Subcutaneous abdominal adipose tissue (tissue), 5 donors: ENCODE data around the gene COL5A1.
A peak's percentile ranks its signal among the peaks of the same experiment; 100 is the strongest.

Experiments
- H3K27ac ChIP-seq: one replicate; pipeline ENCODE4 v1.7.0; 2013; ENCODE audit warnings: low read depth, mild to moderate bottlenecking, inconsistent platforms, low read length, moderate library complexity
- H3K27me3 ChIP-seq, 5 donors: one replicate each; pipeline ENCODE4 v1.7.0; 2013; ENCODE audit warnings: low read length in 5 of 5, inconsistent platforms in 1 of 5; ENCODE audit not compliant: control insufficient read depth in 5 of 5, insufficient read depth in 4 of 5
- H3K36me3 ChIP-seq, 5 donors: one replicate each; pipeline ENCODE4 v1.7.0; 2013; ENCODE audit warnings: low read length in 5 of 5; ENCODE audit not compliant: control insufficient read depth in 5 of 5, insufficient read depth in 5 of 5
- H3K4me1 ChIP-seq, 5 donors: one replicate each; pipeline ENCODE4 v1.7.0; 2013; ENCODE audit warnings: low read length in 5 of 5, mild to moderate bottlenecking in 3 of 5, moderate library complexity in 1 of 5; ENCODE audit not compliant: control insufficient read depth in 5 of 5, insufficient read depth in 5 of 5
- H3K4me3 ChIP-seq, 5 donors: one replicate each; pipeline ENCODE4 v1.7.0; 2013; ENCODE audit warnings: low read length in 5 of 5, low read depth in 1 of 5
- H3K9ac ChIP-seq, 5 donors: one replicate each; pipeline ENCODE4 v1.7.0; 2013; ENCODE audit warnings: low read length in 5 of 5, mild to moderate bottlenecking in 4 of 5, moderate library complexity in 3 of 5
- H3K9me3 ChIP-seq, 5 donors: one replicate each; pipeline ENCODE4 v1.7.0; 2013; ENCODE audit warnings: low read length in 5 of 5; ENCODE audit not compliant: control insufficient read depth in 5 of 5
- donor health status: healthy.
- donor health status: healthy.
- donor health status: healthy.
- donor health status: healthy.
- donor health status: healthy.

COL5A1 gene

DNA sequence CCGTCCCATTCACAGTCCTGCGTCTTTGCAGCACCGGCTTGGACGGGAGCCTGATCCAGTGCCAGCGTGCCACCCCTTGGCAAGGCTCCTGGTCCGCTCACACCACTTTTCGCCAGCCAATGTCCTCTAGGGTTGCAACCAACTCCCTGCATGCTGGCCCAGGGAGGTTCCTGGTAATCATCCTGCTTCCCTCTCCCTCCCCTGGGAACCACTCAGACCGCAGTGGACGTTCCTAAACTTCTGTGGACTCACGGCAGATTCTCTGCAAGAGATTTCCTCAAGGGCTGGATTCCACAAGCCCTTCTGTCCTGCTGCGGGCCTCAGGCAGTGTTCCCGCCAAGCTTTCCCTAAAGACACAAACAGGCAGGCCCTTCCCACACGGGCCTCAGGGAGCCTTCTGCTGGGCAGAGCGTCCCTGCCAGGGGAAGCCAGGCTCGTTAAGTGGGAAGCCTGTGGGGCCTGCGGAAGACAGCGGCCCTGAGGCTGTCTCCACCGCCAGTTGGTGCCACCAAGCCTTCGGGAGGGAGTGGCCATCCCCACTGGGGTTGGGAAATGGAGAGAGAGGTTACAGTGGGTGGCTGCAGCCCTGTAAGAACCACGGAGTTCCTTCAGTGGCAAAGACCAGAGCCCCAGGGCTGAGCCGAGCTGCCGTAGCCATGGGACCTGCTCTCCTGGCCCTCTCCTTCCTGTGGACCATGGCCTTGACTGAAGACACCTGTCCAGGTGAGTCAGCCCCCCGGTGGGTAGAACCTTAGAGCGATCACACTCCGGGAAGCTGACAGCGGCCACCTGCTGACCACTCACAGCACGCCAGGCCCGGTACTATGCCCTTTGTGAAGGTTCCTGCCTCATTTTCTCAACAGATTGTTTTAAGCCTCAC is 222.6 kb downstream of the COL5A1 start:
- H3K27me3 ChIP-seq: no peaks in the 10 kb centered on the region
- peak overlapping the region in 1 of 5 donors; percentile 35 for H3K4me3 ChIP-seq
- H3K4me1 ChIP-seq: peaks cover 4 to 15% (median 13%) of the 10 kb centered on the region in 5 donors
- H3K36me3 ChIP-seq: no peaks in the 10 kb centered on the region
- H3K27ac ChIP-seq: peak overlapping the region; percentile 62
- peak overlapping the region in 3 of 5 donors; percentile 12 to 63 (median 41) for H3K9ac ChIP-seq
- H3K9me3 ChIP-seq: peaks cover 0 to 5% (median 0%) of the 10 kb centered on the region in 5 donors

DNA sequence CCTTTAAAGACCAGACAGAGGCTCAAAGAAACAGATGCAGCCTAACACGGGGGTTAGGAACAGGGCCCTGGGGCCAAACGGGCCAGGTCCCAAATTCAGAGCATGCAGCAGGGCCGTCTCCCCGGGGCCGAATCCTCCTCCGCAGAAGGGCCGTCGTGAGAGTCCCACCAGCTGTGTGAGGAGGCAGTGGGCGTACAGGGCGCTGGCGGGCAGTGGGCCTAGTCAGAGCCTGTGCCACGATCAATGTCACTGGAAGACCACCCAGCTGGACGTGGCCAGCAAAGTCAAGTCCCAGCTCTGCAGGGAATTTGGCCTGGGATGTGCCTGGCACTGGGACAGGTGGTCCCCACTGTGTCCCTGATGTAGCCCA is 223.2 kb downstream of the COL5A1 start:
- Histone ChIP-seq H3K9ac (peak overlapping the region in 2 of 5 donors; percentile 41 to 63), H3K27ac (peak overlapping the region; percentile 62), H3K4me3 (no peak overlapping the region), H3K4me1 (peaks cover 4 to 15% (median 13%) of the 10 kb centered on the region in 5 donors), H3K36me3 (no peaks in the 10 kb centered on the region), H3K27me3 (no peaks in the 10 kb centered on the region), H3K9me3 (peaks cover 0 to 5% (median 0%) of the 10 kb centered on the region in 5 donors)

DNA sequence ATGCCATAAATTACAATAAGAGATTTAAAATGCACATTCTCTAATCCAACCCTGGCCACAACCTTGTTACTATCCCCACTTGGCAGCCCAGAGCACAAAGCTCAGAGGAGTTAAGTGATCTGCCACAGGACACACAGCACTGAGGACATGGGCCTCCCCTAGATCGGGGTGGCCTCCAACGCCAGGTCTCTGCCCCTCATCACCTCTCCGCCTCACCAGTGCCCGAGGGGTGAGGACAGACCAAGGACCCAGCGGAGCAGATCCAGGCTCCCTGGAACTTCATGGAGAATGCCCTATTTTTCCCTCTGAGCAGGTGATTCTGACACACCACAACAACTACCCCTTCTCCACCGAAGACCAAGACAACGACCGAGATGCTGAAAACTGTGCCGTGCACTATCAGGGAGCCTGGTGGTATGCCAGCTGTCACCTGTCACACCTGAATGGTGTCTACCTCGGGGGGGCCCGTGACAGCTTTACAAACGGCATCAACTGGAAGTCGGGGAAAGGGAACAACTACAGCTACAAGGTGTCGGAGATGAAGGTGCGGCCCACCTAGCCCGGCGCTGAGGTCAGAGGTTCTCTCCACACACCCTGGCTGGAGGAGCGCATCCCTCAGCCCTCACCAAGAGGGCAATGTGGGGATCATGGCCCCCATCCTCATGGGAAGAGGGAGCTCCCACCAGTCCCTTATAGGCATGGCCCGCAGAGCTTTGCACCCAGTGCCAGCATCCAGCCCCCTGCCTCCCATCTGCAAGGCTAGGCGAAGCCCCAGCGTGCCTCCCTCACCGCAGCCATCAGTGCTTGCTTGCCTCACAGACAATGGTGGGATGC is 226.5 kb downstream of the COL5A1 start:
- Histone ChIP-seq H3K36me3 (no peaks in the 10 kb centered on the region), H3K9ac (no peak overlapping the region), H3K4me1 (peaks cover 4 to 23% (median 15%) of the 10 kb centered on the region in 5 donors), H3K4me3 (no peak overlapping the region), H3K27me3 (no peaks in the 10 kb centered on the region), H3K27ac (no peak overlapping the region), H3K9me3 (peaks cover 0 to 2% (median 0%) of the 10 kb centered on the region in 5 donors)

DNA sequence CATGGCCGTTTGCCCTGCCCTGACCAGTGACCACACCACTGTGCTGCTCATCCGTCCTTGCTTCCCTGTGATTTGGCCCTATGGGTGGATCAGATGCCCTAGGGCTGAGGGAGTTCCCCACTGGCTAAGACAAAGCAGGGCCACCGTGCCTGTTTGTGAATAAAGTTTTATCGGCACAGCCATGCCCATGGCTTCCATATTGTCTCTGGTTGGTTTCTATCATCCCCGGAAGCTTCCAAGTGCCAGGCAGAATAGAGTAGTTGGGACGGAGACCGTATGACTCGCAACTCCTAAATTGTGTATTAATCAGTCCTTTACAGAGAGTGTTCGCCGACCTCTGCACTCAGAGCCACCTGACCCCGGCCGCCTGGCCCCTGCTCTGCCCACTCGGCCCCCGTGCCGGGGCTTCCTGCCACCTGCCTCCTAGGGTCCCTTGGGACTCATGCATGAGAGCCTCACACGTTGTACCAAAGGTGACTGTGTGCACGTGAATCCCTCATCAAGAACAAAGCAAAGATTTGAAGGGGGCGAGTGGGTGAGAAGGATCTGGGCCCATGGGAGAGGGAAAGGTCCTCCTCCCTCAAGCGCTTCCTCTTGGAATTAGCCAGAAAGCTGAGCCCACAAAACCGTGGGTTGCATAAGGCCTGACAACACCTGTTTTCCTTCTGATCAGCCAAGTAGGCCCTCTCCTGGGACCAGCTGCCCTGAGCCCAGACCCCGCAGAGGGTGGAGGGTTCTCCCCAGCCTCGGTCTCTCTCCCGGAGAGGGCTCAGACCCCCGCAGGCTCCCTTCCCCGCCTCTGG is 227.3 kb downstream of the COL5A1 start:
- no peak overlapping the region for H3K4me3 ChIP-seq
- no peak overlapping the region for H3K9ac ChIP-seq
- no peak overlapping the region for H3K27ac ChIP-seq
- peaks cover 0 to 2% (median 0%) of the 10 kb centered on the region in 5 donors for H3K9me3 ChIP-seq
- no peaks in the 10 kb centered on the region for H3K36me3 ChIP-seq
- H3K4me1 ChIP-seq: peaks cover 3 to 18% (median 13%) of the 10 kb centered on the region in 5 donors
- no peaks in the 10 kb centered on the region for H3K27me3 ChIP-seq

DNA sequence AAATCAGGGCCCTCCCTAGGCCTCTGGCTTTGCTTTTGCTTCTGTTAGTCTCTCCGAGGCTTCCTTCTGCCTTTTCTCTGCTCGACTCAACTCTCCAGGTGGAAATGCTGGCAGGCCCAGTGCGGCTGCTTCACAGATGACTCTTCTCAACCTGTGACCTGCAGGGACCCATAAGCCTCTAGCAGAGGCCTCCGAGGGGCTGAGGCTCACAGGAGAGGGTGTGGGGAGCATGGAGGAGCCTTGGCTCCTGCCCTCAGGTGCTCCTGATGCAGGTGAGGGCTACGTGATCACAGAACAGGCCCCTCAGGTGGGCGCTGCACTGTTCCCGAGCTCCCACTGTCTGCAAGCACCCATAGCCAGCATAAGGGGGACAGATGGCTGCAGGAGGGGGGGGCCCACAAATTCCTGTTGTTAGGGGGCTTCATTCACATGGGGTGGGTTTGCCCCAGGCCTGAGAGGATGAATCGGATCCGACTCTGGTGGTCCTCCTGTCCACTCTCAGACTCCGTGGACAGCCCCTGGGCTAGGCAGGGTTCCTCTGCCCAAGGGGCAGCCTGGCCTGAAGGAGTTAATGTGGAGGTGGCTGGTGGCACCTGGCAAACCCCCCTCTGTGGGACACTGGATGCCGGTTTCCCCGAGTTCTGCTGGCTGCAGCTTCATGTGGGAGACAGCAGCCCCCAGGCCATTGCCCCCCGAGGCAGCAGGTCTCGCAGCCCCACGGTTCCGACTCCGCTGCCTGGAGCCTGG is 228.1 kb downstream of the COL5A1 start:
- H3K9me3 ChIP-seq: peaks cover 0 to 2% (median 0%) of the 10 kb centered on the region in 5 donors
- H3K36me3 ChIP-seq: no peaks in the 10 kb centered on the region

DNA sequence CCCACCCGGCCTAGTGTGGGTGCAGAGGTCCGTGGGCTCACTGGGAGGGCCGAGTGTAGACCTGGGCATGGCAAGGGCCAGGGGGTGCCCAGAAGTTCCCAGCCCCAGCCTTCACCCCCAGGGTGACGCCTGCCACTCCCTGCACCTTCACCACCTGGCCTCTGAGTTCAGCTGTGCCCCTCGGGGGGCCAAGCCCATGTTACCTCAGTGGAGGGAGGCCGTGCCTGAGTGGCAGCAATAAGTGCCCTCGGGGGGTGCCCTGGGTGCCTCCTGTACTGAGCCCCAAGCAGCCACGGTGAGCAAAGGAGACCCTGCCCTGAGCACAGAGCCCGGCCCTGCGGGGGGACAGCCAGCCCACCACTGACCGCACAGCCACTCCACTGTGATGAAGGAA is 228.7 kb downstream of the COL5A1 start:
- peaks cover 0 to 2% (median 0%) of the 10 kb centered on the region in 5 donors for H3K9me3 ChIP-seq
- H3K36me3 ChIP-seq: no peaks in the 10 kb centered on the region
- H3K4me1 ChIP-seq: peaks cover 0 to 8% (median 0%) of the 10 kb centered on the region in 5 donors
- H3K4me3 ChIP-seq: no peak overlapping the region
- H3K27me3 ChIP-seq: no peaks in the 10 kb centered on the region
- H3K9ac ChIP-seq: no peak overlapping the region
- H3K27ac ChIP-seq: no peak overlapping the region

More for the DNA sequence above, 228.1 kb downstream of the COL5A1 start:
- Histone ChIP-seq H3K27ac (no peak overlapping the region), H3K4me3 (no peak overlapping the region), H3K4me1 (peaks cover 0 to 11% (median 6%) of the 10 kb centered on the region in 5 donors), H3K9ac (no peak overlapping the region), H3K27me3 (no peaks in the 10 kb centered on the region)

DNA sequence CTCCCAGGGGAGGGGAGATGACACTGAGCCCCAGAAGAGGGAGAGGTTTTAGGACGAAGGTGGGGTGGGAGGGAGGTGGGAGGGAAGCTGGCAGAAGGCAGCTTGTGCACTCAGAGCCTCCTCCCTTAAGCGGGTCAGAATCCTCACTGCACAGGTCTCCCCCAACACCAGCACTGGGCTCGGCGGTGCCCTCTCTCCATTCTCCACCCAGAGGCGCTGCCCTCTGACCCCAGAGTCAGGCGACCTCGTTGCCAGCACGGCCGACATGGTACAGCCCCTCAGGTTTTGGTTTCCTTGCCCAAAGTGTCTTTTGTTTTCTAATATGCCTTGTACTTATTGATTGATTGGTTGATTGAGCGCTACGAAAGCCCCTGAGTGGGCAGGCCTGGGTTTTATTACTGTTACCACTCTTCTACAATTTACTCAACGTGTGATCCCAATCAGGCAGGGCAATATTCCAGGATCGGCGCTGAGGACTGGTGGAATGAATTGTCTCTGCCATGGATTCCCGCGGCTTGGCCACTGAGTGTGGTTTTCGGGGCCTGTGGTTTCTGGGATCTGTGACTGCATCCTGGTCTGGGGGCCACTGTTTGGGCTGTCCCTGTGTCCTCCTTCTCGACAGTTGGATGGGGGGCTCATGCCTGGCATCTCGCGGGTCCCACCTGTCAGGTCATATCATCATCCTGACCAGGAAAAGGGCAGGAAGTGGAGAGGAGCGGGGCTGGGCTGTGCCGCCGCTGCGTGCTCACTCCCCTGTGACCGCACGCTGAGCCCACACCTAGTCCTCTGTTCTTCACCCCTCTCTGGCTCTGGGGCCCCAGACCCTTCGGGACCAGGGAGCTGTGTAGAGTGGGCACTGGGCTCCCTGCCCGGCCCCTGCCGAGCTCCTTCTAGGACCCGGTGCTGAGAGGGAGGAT is 229.4 kb downstream of the COL5A1 start:
- H3K36me3 ChIP-seq: no peaks in the 10 kb centered on the region
- H3K27me3 ChIP-seq: no peaks in the 10 kb centered on the region
- H3K9me3 ChIP-seq: peaks cover 0 to 2% (median 0%) of the 10 kb centered on the region in 5 donors
- peaks cover 0 to 8% (median 0%) of the 10 kb centered on the region in 5 donors for H3K4me1 ChIP-seq
- H3K4me3 ChIP-seq: no peak overlapping the region
- H3K9ac ChIP-seq: no peak overlapping the region
- no peak overlapping the region for H3K27ac ChIP-seq

DNA sequence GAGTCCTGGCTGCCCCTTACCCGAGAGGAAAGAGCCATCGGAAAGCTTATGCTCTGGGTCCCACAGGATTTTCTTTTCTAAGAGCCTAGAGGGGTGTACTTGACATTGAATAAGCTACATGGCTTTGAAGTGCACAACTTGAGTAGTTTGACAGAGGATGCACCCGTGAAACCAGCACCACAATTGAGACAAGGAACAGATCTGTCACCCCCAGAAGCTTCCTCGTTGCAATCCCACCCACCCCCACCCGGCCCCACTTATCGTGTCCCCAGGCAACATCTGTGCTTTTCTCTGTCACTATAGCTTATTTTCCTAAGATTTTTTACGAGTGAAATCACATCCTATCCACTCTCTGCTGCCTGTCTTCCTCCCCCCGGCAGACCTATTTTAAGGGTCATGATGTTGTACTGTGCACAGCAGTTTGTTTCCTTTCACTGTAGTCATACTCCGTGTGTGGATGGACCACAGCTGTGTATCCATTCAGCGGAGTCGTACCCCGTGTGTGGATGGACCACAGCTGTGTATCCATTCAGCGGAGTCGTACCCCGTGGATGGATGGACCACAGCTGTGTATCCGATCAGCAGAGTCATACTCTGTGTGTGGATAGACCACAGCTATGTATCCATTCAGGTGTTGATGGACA is 230.2 kb downstream of the COL5A1 start:
- peaks cover 0 to 2% (median 0%) of the 10 kb centered on the region in 5 donors for H3K9me3 ChIP-seq
- no peak overlapping the region for H3K27ac ChIP-seq
- no peak overlapping the region for H3K9ac ChIP-seq
- peaks cover 0 to 8% (median 0%) of the 10 kb centered on the region in 5 donors for H3K4me1 ChIP-seq
- H3K27me3 ChIP-seq: no peaks in the 10 kb centered on the region
- H3K36me3 ChIP-seq: no peaks in the 10 kb centered on the region
- no peak overlapping the region for H3K4me3 ChIP-seq
